Measurements from ENCODE around the gene YKT6.
"Not testable (repeated sequence)": the region's sequence is repeated elsewhere in the genome, so short reads cannot be mapped to it uniquely, and the experiment has no call there.

Gene YKT6

GRCh38 chr7:44193011-44193802 is 7.6 kb upstream of the YKT6 start:
- DNase-seq (ENCODE audit: low spot score) = no peak

GRCh38 chr7:44194069-44194468 is 6.7 kb upstream of the YKT6 start:
- no peak for DNase-seq (ENCODE audit: low spot score)

GRCh38 chr7:44194562-44195145 is 6.1 kb upstream of the YKT6 start:
- DNase-seq (ENCODE audit: low spot score) = no peak

GRCh38 chr7:44195889-44196288 is 4.9 kb upstream of the YKT6 start:
- no peak for DNase-seq (ENCODE audit: low spot score)

- no peak for DNase-seq (ENCODE audit: low spot score)
These were observed 4.3 kb upstream of the YKT6 start for GRCh38 chr7:44196450-44196872.

DNA sequence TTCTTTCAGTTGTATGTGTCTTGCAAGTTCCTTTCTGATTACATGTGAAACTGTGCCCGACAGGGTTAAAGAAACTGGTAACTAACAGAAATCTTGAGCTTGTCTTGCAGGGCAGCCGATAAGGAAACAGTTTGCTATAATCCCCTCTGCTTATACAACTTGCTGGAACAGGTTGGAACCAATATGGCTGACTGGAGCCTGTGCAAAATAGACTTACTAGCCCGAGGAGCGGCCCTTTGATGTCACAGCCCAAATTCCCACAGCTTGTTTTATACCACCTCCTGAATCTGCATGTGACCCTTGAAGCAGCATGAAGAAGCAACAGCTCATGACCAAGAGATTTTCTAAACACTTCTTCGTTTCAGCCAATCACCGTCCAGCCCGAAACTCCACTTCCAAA is 3.3 kb upstream of the YKT6 start:
- no peak for DNase-seq (ENCODE audit: low spot score)

DNA sequence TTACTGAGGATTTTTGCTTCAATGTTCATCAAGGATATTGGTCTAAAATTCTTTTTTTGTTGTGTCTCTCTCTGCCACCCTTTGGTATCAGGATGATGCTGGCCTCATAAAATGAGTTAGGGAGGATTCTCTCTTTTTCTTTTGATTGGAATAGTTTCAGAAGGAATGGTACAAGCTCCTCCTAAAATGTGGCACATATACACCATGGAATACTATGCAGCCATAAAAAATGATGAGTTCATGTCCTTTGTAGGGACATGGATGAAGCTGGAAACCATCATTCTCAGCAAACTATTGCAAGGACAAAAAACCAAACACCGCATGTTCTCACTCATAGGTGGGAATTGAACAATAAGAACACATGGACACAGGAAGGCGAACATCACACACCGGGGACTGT is 615 bp upstream of the YKT6 start:
- DNase-seq (ENCODE audit: low spot score) = not testable (repeated sequence)

DNA sequence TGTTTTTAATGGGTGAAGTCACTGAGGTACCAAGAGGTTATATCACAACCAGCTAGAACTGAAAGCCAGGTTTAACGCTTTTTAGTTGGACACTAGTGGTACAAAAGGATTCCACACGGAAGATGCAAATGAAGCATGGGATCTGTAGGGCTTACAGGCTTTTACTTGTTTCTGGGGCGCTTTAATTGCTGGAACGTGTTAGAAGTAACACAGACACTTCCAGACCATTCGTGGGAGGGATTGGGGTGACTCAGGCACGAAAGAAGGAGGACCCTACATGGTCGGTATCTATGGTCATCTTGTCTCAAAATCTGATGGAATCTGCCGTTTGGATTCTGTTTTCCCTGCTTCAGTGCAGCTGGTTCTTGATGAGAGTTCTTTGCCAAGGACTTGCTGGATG is 1.0 kb downstream of the YKT6 start:
- no peak for DNase-seq (ENCODE audit: low spot score)

GRCh38 chr7:44206008-44206407 is 5.2 kb downstream of the YKT6 start:
- no peak for DNase-seq (ENCODE audit: low spot score)

GRCh38 chr7:44208085-44208484 is 7.3 kb downstream of the YKT6 start:
- no peak for DNase-seq (ENCODE audit: low spot score)

GRCh38 chr7:44210107-44210506 is 9.3 kb downstream of the YKT6 start:
- DNase-seq (ENCODE audit: low spot score) = no peak

DNA sequence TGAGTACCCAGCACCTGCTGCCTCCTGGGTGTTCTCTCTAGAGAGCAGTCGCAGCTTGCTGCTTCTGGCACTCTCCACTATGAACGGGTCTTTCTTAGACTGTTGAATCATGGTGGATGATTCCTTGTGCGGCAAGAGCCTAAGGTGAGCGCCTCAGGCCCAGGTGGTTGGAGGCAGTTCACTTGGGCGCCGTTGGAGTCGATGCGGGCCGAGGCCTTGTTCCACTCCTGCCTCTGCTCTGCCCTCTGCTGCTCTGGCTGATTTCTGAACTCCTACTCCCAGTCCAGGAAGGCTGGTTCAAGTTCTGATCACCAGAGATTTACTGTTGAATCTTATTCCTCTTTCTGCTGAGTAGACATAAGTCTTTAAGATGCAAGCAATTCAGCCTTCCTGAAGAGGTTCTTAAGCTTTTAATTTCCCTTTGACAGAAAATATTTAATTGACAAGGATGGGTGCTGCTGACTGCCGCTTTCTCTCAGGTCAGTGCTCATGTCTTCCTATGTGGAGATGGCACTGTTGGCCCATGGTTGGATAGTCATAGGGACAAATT is 10.4 kb downstream of the YKT6 start:
- no peak for DNase-seq (ENCODE audit: low spot score)

GRCh38 chr7:44212018-44212417 is 11.2 kb downstream of the YKT6 start:
- DNase-seq (ENCODE audit: low spot score) = no peak

GRCh38 chr7:44212581-44213184 is 11.9 kb downstream of the YKT6 start:
- no peak for DNase-seq (ENCODE audit: low spot score)

- DNase-seq (ENCODE audit: low spot score) = no peak
These were observed 12.6 kb downstream of the YKT6 start for GRCh38 chr7:44213206-44213876.

DNA sequence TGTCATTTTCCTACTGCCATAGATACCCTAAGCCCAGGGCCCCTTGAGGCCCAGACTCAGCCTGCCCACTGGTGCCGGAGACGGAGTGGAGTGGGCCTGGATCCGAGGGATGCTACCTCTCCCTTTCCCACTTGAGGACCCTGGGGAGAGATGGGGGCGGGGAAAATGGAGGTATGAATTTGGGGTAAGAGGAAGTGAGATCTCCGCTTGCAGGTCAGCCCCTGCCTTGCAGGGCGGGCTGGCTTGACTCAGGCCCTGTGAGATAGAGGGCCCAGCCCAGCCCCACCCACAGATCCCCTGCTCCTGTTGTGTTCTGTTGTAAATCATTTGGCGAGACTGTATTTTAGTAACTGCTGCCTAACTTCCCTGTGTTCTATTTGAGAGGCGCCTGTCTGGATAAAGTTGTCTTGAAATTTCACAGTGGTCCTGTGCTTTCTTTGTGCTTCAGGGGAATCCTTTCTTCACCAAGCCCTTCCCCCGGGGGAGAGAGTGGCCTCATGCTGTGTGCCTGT is 13.2 kb downstream of the YKT6 start:
- DNase-seq (ENCODE audit: low spot score) = no peak

- no peak for DNase-seq (ENCODE audit: low spot score)
These were observed 14.8 kb downstream of the YKT6 start for GRCh38 chr7:44215531-44215930.

GRCh38 chr7:44216019-44216418 is 15.2 kb downstream of the YKT6 start:
- no peak for DNase-seq (ENCODE audit: low spot score)

DNA sequence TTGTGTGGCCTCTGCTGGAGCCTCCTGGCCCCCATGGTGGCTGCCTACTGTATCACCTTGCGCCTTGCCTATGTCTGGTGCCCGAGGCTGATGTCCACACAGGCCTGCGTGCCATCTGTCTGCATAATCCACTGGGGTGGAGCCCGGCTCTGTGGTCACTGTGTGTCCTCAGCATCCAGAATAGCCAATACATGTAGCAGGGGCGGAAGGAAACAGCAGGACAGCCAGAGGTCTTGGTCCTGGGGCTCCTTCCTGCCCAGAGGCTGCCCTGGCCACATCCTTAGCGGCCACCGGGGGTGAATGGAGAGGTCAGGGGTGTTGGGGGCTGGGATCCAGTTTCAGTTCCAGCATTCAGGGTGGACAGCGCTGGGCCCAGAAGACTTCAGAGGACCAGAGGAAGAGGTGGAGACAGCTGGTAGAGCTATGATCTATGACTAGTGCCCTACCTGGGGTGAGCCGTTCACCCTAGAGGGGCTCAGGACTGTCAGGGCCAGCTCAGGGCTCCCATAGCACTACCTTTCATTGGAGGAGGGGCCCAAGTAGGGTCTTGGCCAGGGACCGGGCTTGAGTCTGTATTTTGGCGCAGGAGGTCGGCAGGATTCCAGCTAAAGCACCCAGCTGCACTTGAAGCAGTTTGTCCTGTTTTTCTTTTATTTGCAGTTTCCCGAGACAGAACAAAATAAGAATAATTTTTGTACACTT is 15.9 kb downstream of the YKT6 start:
- no peak for DNase-seq (ENCODE audit: low spot score)

- no peak for DNase-seq (ENCODE audit: low spot score)
These were observed 16.5 kb downstream of the YKT6 start for GRCh38 chr7:44217223-44217714.

DNA sequence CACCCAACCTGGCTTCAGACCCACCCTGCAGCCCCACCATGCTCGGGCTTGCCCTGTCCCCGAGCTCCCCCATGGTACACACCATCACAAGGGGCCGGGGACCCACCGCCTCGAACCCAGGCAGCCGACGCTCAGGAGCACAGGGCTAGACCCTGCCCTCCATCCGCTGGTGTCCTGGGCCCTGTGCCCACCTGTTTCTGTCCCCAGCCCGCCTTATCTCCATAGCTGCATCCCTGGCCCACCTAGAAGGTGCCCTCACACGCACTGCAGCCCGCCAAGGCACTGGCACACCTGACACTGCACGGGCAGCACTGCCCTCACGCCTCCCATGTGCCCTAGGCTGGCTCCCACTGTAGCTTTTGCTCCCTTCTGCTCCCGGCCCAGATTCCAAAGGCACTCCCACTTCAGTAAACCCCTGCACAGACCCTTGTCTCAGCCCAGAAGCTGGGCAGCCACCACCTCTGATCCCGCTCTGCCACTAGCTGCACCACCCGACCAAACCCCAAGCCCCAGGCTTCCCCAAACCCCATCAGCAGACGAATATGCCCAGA is 17.1 kb downstream of the YKT6 start:
- DNase-seq (ENCODE audit: low spot score) = no peak
